Stimulated activated CD4-positive, alpha-beta T cell treated with anti-CD3 and anti-CD28 coated beads, Interleukin-15, amount 100 ng/mL, for 48 hours (primary cell): ENCODE measurements around the gene SNX15.
A peak's percentile ranks its signal among the peaks of the same experiment; 100 is the strongest.
"Not testable (repeated sequence)": the region's sequence is repeated elsewhere in the genome, so short reads cannot be mapped to it uniquely, and the experiment has no call there.

Experiments
- DNase-seq, 2 donors: peaks; one replicate each; pipeline ENCODE4 v3.0.0-alpha.2; 2020; ENCODE audit warnings: low read depth in 2 of 2

Gene SNX15

DNA sequence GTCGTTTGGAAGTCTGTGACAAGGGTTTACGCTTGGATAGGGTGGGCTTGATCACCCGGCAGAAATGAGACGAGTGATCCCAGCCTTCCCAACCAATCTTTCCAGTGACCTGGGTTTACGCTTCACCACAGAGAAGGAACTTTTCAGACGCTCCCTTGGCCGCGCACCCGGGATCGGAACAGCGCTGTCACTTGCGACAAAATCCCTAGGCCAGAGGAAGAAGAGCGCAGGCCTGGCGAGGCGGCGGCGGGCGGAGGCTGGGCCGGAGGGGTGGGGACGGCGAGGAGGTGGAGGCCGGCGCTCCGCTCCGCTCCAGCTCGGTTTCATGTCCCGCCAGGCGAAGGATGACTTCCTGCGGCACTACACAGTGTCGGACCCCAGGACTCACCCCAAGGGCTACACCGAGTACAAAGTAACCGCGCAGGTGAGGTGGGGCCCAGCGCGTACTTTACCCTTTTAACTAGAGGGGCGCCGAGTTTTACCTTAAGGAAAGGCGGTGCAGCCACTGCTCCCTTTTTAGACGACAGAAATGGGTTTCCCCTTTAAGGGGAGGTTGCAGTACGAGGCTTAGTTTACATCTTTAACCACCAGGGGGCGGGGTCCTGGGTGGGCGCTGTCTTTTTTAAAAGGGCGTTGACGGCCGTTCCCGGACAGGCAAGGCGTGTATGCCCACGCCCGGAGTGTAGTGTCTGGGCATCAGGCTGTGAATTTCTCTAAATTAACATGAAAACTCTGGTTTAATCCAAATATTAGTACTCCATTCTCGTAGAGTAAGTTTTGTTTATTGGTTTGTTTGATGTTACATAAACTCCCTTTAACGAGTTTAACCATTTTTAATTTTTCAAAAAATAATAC is at the start of gene SNX15:
SNX15 (plus strand) TSS at position 227 of the 855 bp plus-strand sequence; CDS start at position 326, 99 bp downstream.
- peak; percentile 81 to 90 for DNase-seq

GRCh38 chr11:64983339-64983738 is 43.9 kb upstream of the SNX15 start:
- DNase-seq: not testable (repeated sequence)

DNA sequence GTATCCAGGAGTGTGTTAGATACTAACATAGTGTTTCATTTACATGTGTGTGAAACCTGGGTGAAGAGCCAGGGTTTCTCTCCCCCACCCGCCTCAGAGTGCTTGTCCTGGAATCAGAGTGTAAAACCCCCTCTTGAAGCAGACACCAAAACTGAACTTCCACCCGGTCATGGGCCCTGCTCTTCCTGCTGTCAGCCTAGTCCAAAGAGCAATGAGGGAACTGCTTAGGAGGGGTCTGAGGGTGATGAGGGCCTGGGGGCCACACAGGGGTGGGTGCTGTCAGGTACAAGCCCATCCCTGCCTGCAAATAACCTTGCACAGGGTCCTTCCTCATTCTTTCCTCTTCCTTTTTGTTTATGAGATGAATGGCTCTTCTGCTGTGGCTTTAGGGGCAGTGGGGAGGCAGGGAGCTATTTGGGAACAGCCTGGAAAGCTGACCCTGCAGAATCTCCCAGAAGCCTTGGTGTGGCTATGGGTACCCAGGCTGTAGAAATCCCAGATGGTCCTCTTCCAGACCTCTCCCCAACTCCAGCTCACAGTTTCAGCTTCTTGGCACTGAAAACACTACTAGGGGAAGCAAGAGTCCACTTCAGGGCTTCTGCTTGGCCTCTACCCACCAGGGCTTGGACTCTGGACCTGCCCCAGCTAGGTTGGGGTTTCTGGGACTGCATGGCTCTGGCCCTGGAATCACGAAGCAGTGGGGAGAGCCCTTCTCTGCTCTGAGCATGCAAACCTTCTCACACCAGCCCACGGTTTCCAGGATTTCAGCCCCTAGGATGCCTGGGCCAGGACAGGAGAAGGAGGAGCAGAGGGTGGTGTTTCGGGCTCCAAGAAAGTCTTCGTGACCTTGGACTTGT is 39.0 kb upstream of the SNX15 start:
- DNase-seq: no peak

- no peak for DNase-seq
Observed at GRCh38 chr11:64989416-64989815, 37.8 kb upstream of the SNX15 start.

- no peak for DNase-seq
Observed at GRCh38 chr11:64990222-64990923, 36.9 kb upstream of the SNX15 start.

DNA sequence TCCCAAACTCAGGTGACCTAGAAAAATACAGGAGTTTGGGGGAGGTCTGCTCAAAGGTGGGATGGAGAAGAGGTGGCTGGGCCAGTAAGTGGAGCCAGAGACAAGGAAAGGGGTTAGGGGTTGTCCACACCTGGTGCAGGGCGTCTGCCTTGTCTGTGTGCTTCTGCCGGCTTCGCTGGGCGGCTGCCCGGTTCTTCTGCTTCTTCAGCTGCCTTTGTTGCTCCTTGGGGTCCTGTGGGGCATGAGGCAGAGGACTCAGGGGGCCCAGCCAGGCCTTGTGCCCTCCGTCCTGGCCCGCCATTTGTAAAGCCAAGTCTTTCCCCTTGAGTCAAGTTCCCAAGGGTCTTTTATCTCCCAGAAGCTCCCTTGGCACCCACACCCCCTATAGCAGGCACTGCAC is 32.9 kb upstream of the SNX15 start:
- no peak for DNase-seq

- no peak for DNase-seq
Observed at GRCh38 chr11:64996327-64996709, 30.9 kb upstream of the SNX15 start.

GRCh38 chr11:64996710-64997380 is 30.4 kb upstream of the SNX15 start, which contains the start of gene BATF2:
BATF2 (minus strand) TSS chr11:64996971; CDS start chr11:64996914, 57 bp downstream.
- no peak for DNase-seq

DNA sequence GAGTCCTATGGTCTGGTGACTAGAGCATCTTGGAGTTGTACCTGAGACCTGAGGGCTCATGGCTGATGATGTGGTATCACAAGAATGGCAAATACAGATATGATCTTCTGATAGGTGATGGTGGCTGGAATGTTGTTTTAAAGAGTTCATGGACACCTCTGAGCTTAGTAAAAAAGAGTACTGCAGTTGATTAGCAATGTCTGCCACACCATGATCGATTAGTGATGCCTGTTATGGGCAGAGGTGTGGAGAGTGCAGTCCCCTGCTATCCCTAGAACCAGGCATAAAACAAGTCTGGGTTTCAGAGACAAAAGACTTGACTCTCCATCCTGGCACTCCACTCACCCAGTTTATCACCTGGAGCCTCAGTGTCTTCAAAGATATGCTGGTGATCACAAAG is 29.1 kb upstream of the SNX15 start:
- DNase-seq: no peak

- no peak for DNase-seq
Observed at GRCh38 chr11:64998690-64999431, 28.4 kb upstream of the SNX15 start.

DNA sequence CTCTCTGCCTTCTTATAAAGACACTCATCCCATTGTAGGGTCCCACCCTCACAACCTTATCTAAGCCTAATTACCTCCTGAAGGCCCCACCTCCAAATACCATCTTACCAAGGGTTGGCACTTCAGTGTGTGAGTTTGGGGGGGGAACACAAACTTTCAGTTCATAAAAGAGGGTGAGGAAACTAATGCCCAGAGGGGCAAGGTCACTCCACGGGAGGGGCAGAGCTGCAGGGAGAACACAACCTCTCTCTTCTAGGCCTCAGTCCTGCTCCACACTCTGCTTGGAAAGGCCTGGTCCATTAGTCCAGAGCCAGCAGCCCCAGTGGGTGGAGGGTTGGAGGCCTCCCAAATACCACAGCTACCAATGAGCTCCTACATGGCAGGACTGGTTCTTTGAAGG is 27.8 kb upstream of the SNX15 start:
- no peak for DNase-seq

- DNase-seq: no peak
Observed at GRCh38 chr11:65002706-65003105, 24.5 kb upstream of the SNX15 start.

GRCh38 chr11:65003282-65003681 is 24.0 kb upstream of the SNX15 start:
- DNase-seq: no peak

DNA sequence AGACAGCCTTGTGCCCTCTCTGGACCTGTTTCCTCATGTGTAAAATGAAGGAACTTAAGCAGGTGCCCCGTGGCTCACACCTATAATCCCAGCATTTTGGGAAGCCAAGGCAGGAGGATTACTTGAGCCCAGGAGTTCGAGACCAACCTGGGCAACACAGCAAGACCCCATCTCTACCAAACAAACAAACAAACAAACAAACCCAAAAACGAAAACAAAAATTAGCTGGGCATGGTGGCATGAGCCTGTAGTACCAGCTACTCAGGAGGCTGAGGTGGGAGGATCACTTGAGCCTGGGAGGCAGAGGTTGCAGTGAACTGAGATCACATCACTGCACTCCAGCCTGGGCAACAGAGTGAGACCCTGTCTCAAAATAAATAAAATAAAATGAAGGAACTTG is 23.3 kb upstream of the SNX15 start:
- DNase-seq: not testable (repeated sequence)

DNA sequence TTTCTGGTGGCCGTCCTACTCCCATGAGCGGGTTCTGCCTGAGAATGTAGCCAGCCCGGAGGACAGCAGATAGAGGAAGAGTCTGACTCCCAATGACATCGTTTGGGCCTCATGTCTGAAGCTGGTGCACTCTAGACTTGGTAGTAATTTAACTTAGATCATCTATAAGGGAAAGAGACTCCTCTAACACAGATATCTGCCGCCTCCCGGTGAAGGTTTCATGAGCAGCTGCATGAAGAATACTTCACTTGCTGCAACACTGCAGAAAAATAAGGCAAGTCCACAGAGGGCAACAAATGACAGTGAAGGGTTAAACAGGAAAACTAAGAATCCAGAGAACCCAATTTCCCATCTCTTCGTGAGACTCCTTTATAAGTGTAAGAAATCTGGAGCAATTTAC is 19.2 kb upstream of the SNX15 start:
- no peak for DNase-seq

- no peak for DNase-seq
Observed at GRCh38 chr11:65008873-65009272, 18.4 kb upstream of the SNX15 start.

- DNase-seq: peak; percentile 84 to 89
Observed at GRCh38 chr11:65013130-65013887, 13.9 kb upstream of the SNX15 start.

- DNase-seq: peak; percentile 74 to 77
Observed at GRCh38 chr11:65013888-65014725, 13.1 kb upstream of the SNX15 start, which contains the start of gene ARL2. ARL2 (plus strand) TSS chr11:65014160; CDS start chr11:65014208, 48 bp downstream.

- DNase-seq: no peak
Observed at GRCh38 chr11:65014726-65015227, 12.5 kb upstream of the SNX15 start.
